ENCODE data around the gene GABPB1.

DNA sequence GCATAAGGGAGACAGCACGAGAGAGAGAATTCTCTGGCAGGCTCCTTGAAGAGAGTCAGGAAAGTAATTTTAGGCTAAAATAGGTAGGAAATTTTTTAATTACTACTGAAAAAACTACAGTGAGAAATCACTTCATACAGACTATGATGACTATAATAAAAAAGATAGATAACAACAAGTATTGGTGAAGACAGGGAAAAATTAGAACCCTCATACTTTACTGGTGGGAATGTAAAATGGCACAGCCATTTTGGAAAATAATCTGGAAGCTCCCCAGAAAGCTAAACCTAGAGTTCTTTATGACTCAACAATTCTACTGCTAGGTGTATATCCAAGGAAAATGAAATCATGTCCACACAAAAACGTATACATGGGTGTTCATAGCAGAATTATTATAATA is 87.4 kb downstream of the GABPB1 start:
- TF ChIP-seq, protein P1, sequence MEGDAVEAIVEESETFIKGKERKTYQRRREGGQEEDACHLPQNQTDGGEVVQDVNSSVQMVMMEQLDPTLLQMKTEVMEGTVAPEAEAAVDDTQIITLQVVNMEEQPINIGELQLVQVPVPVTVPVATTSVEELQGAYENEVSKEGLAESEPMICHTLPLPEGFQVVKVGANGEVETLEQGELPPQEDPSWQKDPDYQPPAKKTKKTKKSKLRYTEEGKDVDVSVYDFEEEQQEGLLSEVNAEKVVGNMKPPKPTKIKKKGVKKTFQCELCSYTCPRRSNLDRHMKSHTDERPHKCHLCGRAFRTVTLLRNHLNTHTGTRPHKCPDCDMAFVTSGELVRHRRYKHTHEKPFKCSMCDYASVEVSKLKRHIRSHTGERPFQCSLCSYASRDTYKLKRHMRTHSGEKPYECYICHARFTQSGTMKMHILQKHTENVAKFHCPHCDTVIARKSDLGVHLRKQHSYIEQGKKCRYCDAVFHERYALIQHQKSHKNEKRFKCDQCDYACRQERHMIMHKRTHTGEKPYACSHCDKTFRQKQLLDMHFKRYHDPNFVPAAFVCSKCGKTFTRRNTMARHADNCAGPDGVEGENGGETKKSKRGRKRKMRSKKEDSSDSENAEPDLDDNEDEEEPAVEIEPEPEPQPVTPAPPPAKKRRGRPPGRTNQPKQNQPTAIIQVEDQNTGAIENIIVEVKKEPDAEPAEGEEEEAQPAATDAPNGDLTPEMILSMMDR (IDR thresholded peaks at IDR 0.05) = no peak
- TF ChIP-seq POLR2A (IDR thresholded peaks at IDR 0.05) = no peak
